Sigmoid colon (tissue), 4 donors: ENCODE data around the gene DEDD.

ENCODE experiments used
- CTCF ChIP-seq, 4 experiments: fragments of 450-650 bp in 3 of 4; fragments of 200-600 bp in 1 of 4; IDR thresholded peaks; one replicate each; pipeline ENCODE4 v1.5.1; 2016 to 2019; ENCODE audit warnings: antibody characterized with exemption in 4 of 4, mild to moderate bottlenecking in 3 of 4, moderate library complexity in 2 of 4
- POLR2AphosphoS5 ChIP-seq, 4 donors: sonication (generic); formaldehyde crosslinking; IDR thresholded peaks; one replicate each; pipeline ENCODE4 v1.6.1; 2017; ENCODE audit warnings: antibody characterized with exemption in 4 of 4

DNA sequence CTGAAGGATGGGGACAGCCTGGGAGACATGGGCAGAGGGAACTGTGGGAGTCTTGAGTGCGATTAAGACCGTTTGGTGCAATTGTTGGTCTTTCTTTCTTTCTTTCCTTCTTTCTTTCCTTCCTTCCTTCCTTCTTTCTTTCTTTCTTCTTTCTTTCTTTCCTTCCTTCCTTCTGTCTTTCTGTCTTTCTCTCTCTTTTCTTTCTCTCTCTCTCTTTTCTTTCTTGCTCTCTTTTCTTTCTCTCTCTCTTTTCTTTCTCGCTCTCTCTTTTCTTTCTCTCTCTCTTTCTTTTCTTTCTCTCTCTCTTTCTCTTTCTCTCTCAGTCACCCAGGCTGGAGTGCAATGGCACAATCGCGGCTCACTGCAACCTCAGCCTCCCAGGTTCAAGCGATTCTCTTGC lies 37.2 kb downstream of the DEDD start:
- TF ChIP-seq CTCF (IDR thresholded peaks at IDR 0.05) (no peak), POLR2AphosphoS5 (IDR thresholded peaks at IDR 0.05) (no peak)
